ENCODE data around the gene RTL10.

DNA sequence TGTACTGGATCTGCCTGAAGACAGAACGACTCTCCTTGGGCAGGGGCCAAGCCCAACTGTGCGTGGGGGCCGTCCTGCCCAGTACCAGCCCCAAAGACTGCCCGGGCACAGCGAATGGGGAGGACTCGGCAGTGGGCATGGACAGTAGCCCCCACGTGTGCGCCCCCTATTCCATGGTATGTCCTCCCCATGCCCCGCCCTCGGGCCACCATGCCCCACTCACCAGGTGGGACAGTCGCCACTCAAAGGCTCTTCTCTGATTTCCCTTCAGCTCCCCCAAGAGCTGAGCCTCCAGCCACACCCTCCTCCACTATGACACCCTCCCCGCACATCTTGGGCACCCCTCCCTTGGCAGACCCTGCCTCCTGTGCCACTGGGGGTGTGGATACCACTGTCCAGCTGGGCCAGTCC, 43.5 kb downstream of the RTL10 start:
- no peak for TF ChIP-seq TAF1 (IDR thresholded peaks at IDR 0.05; ENCODE audit: borderline replicate concordance, low read depth, low read length)
- no peak for TF ChIP-seq FOXM1 (IDR thresholded peaks at IDR 0.05; ENCODE audit: low read depth)
- TF ChIP-seq SIN3A (IDR thresholded peaks at IDR 0.05; ENCODE audit: borderline replicate concordance, low read depth, low read length), result no peak
- TF ChIP-seq, protein P1, sequence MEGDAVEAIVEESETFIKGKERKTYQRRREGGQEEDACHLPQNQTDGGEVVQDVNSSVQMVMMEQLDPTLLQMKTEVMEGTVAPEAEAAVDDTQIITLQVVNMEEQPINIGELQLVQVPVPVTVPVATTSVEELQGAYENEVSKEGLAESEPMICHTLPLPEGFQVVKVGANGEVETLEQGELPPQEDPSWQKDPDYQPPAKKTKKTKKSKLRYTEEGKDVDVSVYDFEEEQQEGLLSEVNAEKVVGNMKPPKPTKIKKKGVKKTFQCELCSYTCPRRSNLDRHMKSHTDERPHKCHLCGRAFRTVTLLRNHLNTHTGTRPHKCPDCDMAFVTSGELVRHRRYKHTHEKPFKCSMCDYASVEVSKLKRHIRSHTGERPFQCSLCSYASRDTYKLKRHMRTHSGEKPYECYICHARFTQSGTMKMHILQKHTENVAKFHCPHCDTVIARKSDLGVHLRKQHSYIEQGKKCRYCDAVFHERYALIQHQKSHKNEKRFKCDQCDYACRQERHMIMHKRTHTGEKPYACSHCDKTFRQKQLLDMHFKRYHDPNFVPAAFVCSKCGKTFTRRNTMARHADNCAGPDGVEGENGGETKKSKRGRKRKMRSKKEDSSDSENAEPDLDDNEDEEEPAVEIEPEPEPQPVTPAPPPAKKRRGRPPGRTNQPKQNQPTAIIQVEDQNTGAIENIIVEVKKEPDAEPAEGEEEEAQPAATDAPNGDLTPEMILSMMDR (IDR thresholded peaks at IDR 0.05), result no peak
- TF ChIP-seq RAD21 (IDR thresholded peaks at IDR 0.05; ENCODE audit: low read length), result no peak
- no peak for TF ChIP-seq JUND (IDR thresholded peaks at IDR 0.05)
- no peak for TF ChIP-seq POLR2AphosphoS5 (IDR thresholded peaks at IDR 0.05; ENCODE audit: low read depth, low read length)
- TF ChIP-seq EZH2phosphoT487 (IDR thresholded peaks at IDR 0.05; ENCODE audit: borderline replicate concordance, low read depth), result no peak
- TF ChIP-seq GABPA (IDR thresholded peaks at IDR 0.05; ENCODE audit: low read depth), result no peak
- TF ChIP-seq, protein P2, sequence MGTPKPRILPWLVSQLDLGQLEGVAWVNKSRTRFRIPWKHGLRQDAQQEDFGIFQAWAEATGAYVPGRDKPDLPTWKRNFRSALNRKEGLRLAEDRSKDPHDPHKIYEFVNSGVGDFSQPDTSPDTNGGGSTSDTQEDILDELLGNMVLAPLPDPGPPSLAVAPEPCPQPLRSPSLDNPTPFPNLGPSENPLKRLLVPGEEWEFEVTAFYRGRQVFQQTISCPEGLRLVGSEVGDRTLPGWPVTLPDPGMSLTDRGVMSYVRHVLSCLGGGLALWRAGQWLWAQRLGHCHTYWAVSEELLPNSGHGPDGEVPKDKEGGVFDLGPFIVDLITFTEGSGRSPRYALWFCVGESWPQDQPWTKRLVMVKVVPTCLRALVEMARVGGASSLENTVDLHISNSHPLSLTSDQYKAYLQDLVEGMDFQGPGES (IDR thresholded peaks at IDR 0.05; ENCODE audit: low read depth, low read length), result no peak
